LNCaP clone FGC (cell line): ENCODE data around the gene L3HYPDH.
"Not testable (repeated sequence)": the region's sequence is repeated elsewhere in the genome, so short reads cannot be mapped to it uniquely, and the experiment has no call there.

Experiments
- DNase-seq: peaks from one replicate; pipeline ENCODE4 v3.0.0-alpha.2; 2011; ENCODE audit warnings: low read depth
- H3K4me3 ChIP-seq: 2 replicates; pipeline ENCODE4 v1.5.1; 2011; ENCODE audit warnings: mild to moderate bottlenecking, low read depth, low read length, control low read depth
- CTCF ChIP-seq: IDR thresholded peaks from 2 replicates; pipeline ENCODE4 v1.5.1; 2012; ENCODE audit warnings: mild to moderate bottlenecking; ENCODE audit not compliant: control insufficient read depth, insufficient read depth; ENCODE audit errors: extremely low read depth

L3HYPDH gene

GRCh38 chr14:59450716-59451115 is 33.5 kb downstream of the L3HYPDH start:
- no peak overlapping the region for H3K4me3 ChIP-seq
- DNase-seq = no peak
- no peak for TF ChIP-seq CTCF

- DNase-seq, H3K4me3 ChIP-seq: not testable (repeated sequence)
Observed at GRCh38 chr14:59448673-59449072, 35.5 kb downstream of the L3HYPDH start.

GRCh38 chr14:59439256-59439965 is 44.8 kb downstream of the L3HYPDH start:
- DNase-seq = no peak
- no peak for TF ChIP-seq CTCF
- H3K4me3 ChIP-seq = no peak overlapping the region

- no peak for TF ChIP-seq CTCF
- H3K4me3 ChIP-seq = no peak overlapping the region
- DNase-seq = no peak
Observed at GRCh38 chr14:59438195-59438647, 46.0 kb downstream of the L3HYPDH start.

GRCh38 chr14:59435987-59436386 is 48.2 kb downstream of the L3HYPDH start:
- H3K4me3 ChIP-seq = no peak overlapping the region
- TF ChIP-seq CTCF = no peak
- no peak for DNase-seq

- H3K4me3 ChIP-seq = no peak overlapping the region
- no peak for DNase-seq
- no peak for TF ChIP-seq CTCF
Observed at GRCh38 chr14:59435101-59435500, 49.1 kb downstream of the L3HYPDH start.

GRCh38 chr14:59429790-59430189 is 54.4 kb downstream of the L3HYPDH start:
- no peak overlapping the region for H3K4me3 ChIP-seq
- TF ChIP-seq CTCF = no peak
- DNase-seq = no peak
